GM12878 (cell line): ENCODE results near the gene TGM2. TPM values are rescaled to one million over a fixed set of nuclear protein-coding genes. Genes with fewer than 3 reads are reported as not detected.

Source experiments
- ATAC-seq: fragments of 200-7000 bp; cut with Tn5 transposase; 3 replicates; pipeline ENCODE4 v1.9.1; 2020; ENCODE audit warnings: mild to moderate bottlenecking, moderate library complexity
- BruUV-seq: library from RNA; stranded (reverse); fragments of 400-500 nt; replicated peaks from 2 replicates; lab custom pipeline; 2021; lab: Mats Ljungman, UMichigan
- CTCF ChIA-PET: fragments of 300-600 bp; sonication (Branson Sonifier 250); formaldehyde crosslinking; extraction: SDS; loops from one replicate; lab custom pipeline; 2021; ENCODE audit warnings: inconsistent platforms; lab: Yijun Ruan, JAX
- POLR2A ChIA-PET: fragments of 350-600 bp; formaldehyde crosslinking; extraction: SDS; loops from one replicate; lab custom pipeline; 2021; ENCODE audit warnings: inconsistent platforms; lab: Charles Lee
- RAD21 ChIA-PET: fragments of 300-600 bp; sonication (Branson Sonifier 250); formaldehyde crosslinking; loops from one replicate; lab custom pipeline; 2023; ENCODE audit warnings: antibody characterized with exemption; ENCODE audit not compliant: unreplicated experiment; lab: Charles Lee
- SMC1A ChIA-PET: fragments of 300-600 bp; sonication (Branson Sonifier 250); formaldehyde crosslinking; loops from one replicate; lab custom pipeline; 2023; ENCODE audit not compliant: unreplicated experiment, uncharacterized antibody; lab: Charles Lee
- DNase-seq: peaks from one replicate; pipeline ENCODE4 v3.0.0-alpha.2; 2011; ENCODE audit warnings: low read depth, low spot score
- FAIRE-seq: peaks from 3 replicates; lab custom pipeline; 2011; peaks lifted over from hg19 to GRCh38; lab: Jason Lieb, UNC
- H2AFZ ChIP-seq: 2 replicates; pipeline ENCODE4 v1.6.0; 2011; ENCODE audit warnings: low read depth, low read length, control low read depth; ENCODE audit not compliant: control insufficient read depth
- H3K27ac ChIP-seq: 2 replicates; pipeline ENCODE4 v1.5.1; 2011; ENCODE audit warnings: control low read depth; ENCODE audit not compliant: control insufficient read depth, insufficient read depth
- H3K27me3 ChIP-seq, 2 experiments: replicated peaks in 1 of 2; 2 replicates each; pipeline versions ENCODE4 v1.6.0 to v1.6.1; 2011; ENCODE audit warnings: low read length in 1 of 2; ENCODE audit not compliant: control insufficient read depth in 2 of 2, insufficient read depth in 2 of 2
- H3K36me3 ChIP-seq, 2 experiments: 2 replicates each; pipeline ENCODE4 v1.5.1; 2011; ENCODE audit warnings: low read length in 1 of 2; ENCODE audit not compliant: control insufficient read depth in 2 of 2, insufficient read depth in 2 of 2
- H3K4me1 ChIP-seq: 2 replicates; pipeline ENCODE4 v1.6.1; 2011; ENCODE audit warnings: mild to moderate bottlenecking, low read length, moderate library complexity, mixed read lengths; ENCODE audit not compliant: control insufficient read depth, insufficient read depth
- H3K4me2 ChIP-seq: 2 replicates; pipeline ENCODE4 v1.6.0; 2011; ENCODE audit warnings: control low read depth; ENCODE audit not compliant: control insufficient read depth, insufficient read depth
- H3K4me3 ChIP-seq: fragments of 200-600 bp; sonication (generic); 2 replicates; pipeline ENCODE4 v1.5.1; 2016
- H3K79me2 ChIP-seq: 2 replicates; pipeline ENCODE4 v1.6.0; 2011; ENCODE audit warnings: low read length; ENCODE audit not compliant: control insufficient read depth, insufficient read depth
- H3K9ac ChIP-seq: 2 replicates; pipeline ENCODE4 v1.8.0; 2011; ENCODE audit warnings: low read length, control low read depth, mixed read lengths; ENCODE audit not compliant: control insufficient read depth, insufficient read depth
- H3K9me3 ChIP-seq: replicated peaks from 3 replicates; pipeline ENCODE4 v1.5.1; 2011; ENCODE audit warnings: mild to moderate bottlenecking, low read length; ENCODE audit not compliant: control insufficient read depth, insufficient read depth
- H4K20me1 ChIP-seq: 2 replicates; pipeline ENCODE4 v1.6.0; 2011; ENCODE audit not compliant: control insufficient read depth, insufficient read depth
- CHD2 ChIP-seq: IDR thresholded peaks from 2 replicates; pipeline ENCODE4 v1.6.1; 2011; ENCODE audit warnings: low read depth, low read length, improper control_type of control experiment, borderline replicate concordance
- CTCF ChIP-seq, 3 experiments: IDR thresholded peaks in 2 of 3; conservative IDR thresholded peaks in 1 of 3; 2 replicates each; pipeline ENCODE4 v1.5.1; 2011; ENCODE audit warnings: low read depth in 3 of 3, low read length in 3 of 3, mild to moderate bottlenecking in 3 of 3, control low read depth in 2 of 3, moderate library complexity in 2 of 3, inconsistent platforms in 1 of 3, mixed read lengths in 1 of 3; ENCODE audit not compliant: control insufficient read depth in 2 of 3, insufficient read depth in 1 of 3; ENCODE audit errors: extremely low read depth in 1 of 3
- HDGF ChIP-seq: fragments of 450-650 bp; IDR thresholded peaks from 2 replicates; pipeline ENCODE4 v1.6.1; 2016; ENCODE audit warnings: antibody characterized with exemption
- IRF5 ChIP-seq: fragments of 450-650 bp; IDR thresholded peaks from 2 replicates; pipeline ENCODE4 v1.6.1; 2017; ENCODE audit warnings: borderline replicate concordance
- NR2F1 ChIP-seq: fragments of 450-650 bp; conservative IDR thresholded peaks from 2 replicates; pipeline ENCODE4 v1.6.1; 2017; ENCODE audit warnings: mild to moderate bottlenecking
- PKNOX1 ChIP-seq: fragments of 450-650 bp; IDR thresholded peaks from 2 replicates; pipeline ENCODE4 v1.6.1; 2016; ENCODE audit warnings: mild to moderate bottlenecking
- POLR2AphosphoS5 ChIP-seq: IDR thresholded peaks from 2 replicates; pipeline ENCODE4 v1.6.1; 2011; ENCODE audit warnings: mild to moderate bottlenecking, low read length, inconsistent platforms
- SIN3A ChIP-seq: IDR thresholded peaks from 2 replicates; pipeline ENCODE4 v1.6.1; 2012; ENCODE audit warnings: low read depth, low read length, improper control_type of control experiment
- TCF3 ChIP-seq: IDR thresholded peaks from 2 replicates; pipeline ENCODE4 v1.6.1; 2012; ENCODE audit warnings: low read depth, mild to moderate bottlenecking, low read length, borderline replicate concordance; ENCODE audit not compliant: insufficient read depth
- YY1 ChIP-seq: IDR thresholded peaks from 2 replicates; pipeline ENCODE4 v1.6.1; 2011; ENCODE audit warnings: low read depth, mild to moderate bottlenecking, low read length
- ZNF687 ChIP-seq: fragments of 450-650 bp; IDR thresholded peaks from 2 replicates; pipeline ENCODE4 v1.6.1; 2017; ENCODE audit warnings: mild to moderate bottlenecking, moderate library complexity
- WGBS: methylation state at CpG from one replicate; pipeline ENCODE4 v1.1.6; 2016; ENCODE audit warnings: low lambda C conversion rate; ENCODE audit not compliant: insufficient replicate concordance, insufficient coverage; ENCODE audit errors: missing lambda C conversion rate; 5-methylcytosine and 5-hydroxymethylcytosine counted together
- in situ Hi-C: fragments of 300-500 bp; cut with MboI; formaldehyde crosslinking; loops from 9 replicates; pipeline ENCODE4 v1.14.3; 2018; ENCODE audit warnings: mixed read lengths
- intact Hi-C: fragments of 100-400 bp; cut with micrococcal nuclease; formaldehyde crosslinking; loops from one replicate; pipeline ENCODE4 v1.14.2; 2022; ENCODE audit not compliant: unreplicated experiment
- polyA plus RNA-seq, 11 experiments: library from polyadenylated mRNA; depleted of rRNA in 4 of 11; unstranded in 6 of 11; stranded (reverse) in 5 of 11; fragments of >200 nt; fragmentation: Nextera tagmentation in 4 of 11; fragmentation: Illumina TruSeq in 1 of 11; extraction: Ambion mirVana in 4 of 11; extraction: Trizol in 1 of 11; gene quantifications; 1 replicate in 1 of 11; 2 replicates in 10 of 11; pipeline versions ENCODE4 v1.2.1 to v1.2.3, GENCODE V29; 2011 to 2016; ENCODE audit warnings: inconsistent platforms in 2 of 11, missing spikeins in 2 of 11, low read depth in 1 of 11
- total RNA-seq, 4 experiments: library from RNA; depleted of rRNA in 3 of 4; stranded (reverse); fragments of >200 nt in 3 of 4; fragmentation: Illumina TruSeq in 1 of 4; extraction: Trizol in 1 of 4; gene quantifications; 2 replicates each; pipeline versions ENCODE4 v1.2.1 to v1.2.3, GENCODE V29; 2013 to 2021

TGM2 gene
- total and polyA plus RNA-seq, 10 of the 15 experiments (the other 5 are each of a cell fraction or from before 2014, with no cell fraction given) = 0.11 to 1.9 (median 0.51) TPM

GRCh38 chr20:38112261-38112929 lies 52.7 kb downstream of the TGM2 start (continued):
- no peak for TF ChIP-seq PKNOX1
- TF ChIP-seq IRF5 = no peak
- no peak for TF ChIP-seq CHD2
- no peak for TF ChIP-seq TCF3
- TF ChIP-seq NR2F1 = peak; percentile 90
- no peak for TF ChIP-seq YY1
- TF ChIP-seq POLR2AphosphoS5 = no peak

GRCh38 chr20:38111366-38112232 lies 53.5 kb downstream of the TGM2 start:
- intact Hi-C loops = no loop called here
- DNase-seq (no peak), FAIRE-seq (peak; percentile 61), ATAC-seq (no peak)
- no TSS peak for BruUV-seq
- no peaks in the 10 kb centered on the region for H3K27me3 ChIP-seq
- CTCF ChIA-PET = interaction anchor here (0.6 to 8.4 kb wide), 11 partner anchors 7 to 110 kb away, joined by 3 to 131 read pairs (median 38); no protein-coding TSS in a partner anchor
- H3K4me1 ChIP-seq = 0 out of 2 replicates have a peak, but pooled peaks cover 3% of the 10 kb centered on the region
- H2AFZ ChIP-seq = no peak overlapping the region
- WGBS = 90% methylated on average over 8 of the region's 8 CpGs
- POLR2A ChIA-PET = interaction anchor here (0.7 to 1.7 kb wide), 4 partner anchors 12 to 71 kb away, joined by 3 to 8 read pairs (median 4); no protein-coding TSS in a partner anchor
- SMC1A ChIA-PET = interaction anchor here (1.1 to 7.0 kb wide), 10 partner anchors 13 to 109 kb away, joined by 3 to 105 read pairs (median 7); no protein-coding TSS in a partner anchor
- H4K20me1 ChIP-seq = no peaks in the 10 kb centered on the region
- H3K4me2 ChIP-seq = no peak overlapping the region
- no peaks in the 10 kb centered on the region for H3K79me2 ChIP-seq
- in situ Hi-C loops = no loop called here
- RAD21 ChIA-PET = interaction anchor here (0.6 to 6.9 kb wide), 13 partner anchors 18 to 315 kb away, joined by 3 to 88 read pairs (median 5); partner anchors contain the start of gene TGM2
- H3K4me3 ChIP-seq = no peak overlapping the region
- no peak overlapping the region for H3K27ac ChIP-seq
- no peak overlapping the region for H3K9ac ChIP-seq
- no peaks in the 10 kb centered on the region; the same call in 2 of the 3 replicates for H3K9me3 ChIP-seq
- no peaks in the 10 kb centered on the region for H3K36me3 ChIP-seq
- TF ChIP-seq YY1 = no peak
- peak; percentile 53; the same call in 1 of the 2 replicates for TF ChIP-seq HDGF
- TF ChIP-seq ZNF687 = no peak
- TF ChIP-seq SIN3A = no peak
- no peak for TF ChIP-seq CTCF (IDR thresholded peaks at IDR 0.05 in 2 of 3, conservative IDR thresholded peaks at IDR 0.05 in 1 of 3; ENCODE audit: control insufficient read depth in 2 of 3, extremely low read depth in 1 of 3, insufficient read depth in 1 of 3, low read depth in 3 of 3, low read length in 3 of 3)
